CD14-positive monocyte (primary cell): ENCODE data around the gene SUGT1. TPM values are rescaled to one million over a fixed set of nuclear protein-coding genes. Genes with fewer than 3 reads are reported as not detected.

ENCODE experiments used
- DNase-seq, 3 donors: peaks; one replicate each; pipeline ENCODE4 v3.0.0-alpha.2; 2011 to 2022
- H2AFZ ChIP-seq: 2 replicates; pipeline ENCODE4 v1.6.0; 2012; ENCODE audit warnings: mild to moderate bottlenecking, low read depth, low read length, inconsistent platforms; ENCODE audit not compliant: insufficient read depth, poor library complexity, severe bottlenecking
- H3K27ac ChIP-seq, 2 donors: 1 replicate in 1 of 2; 2 replicates in 1 of 2; pipeline ENCODE4 v1.5.1; 2012 to 2013; ENCODE audit warnings: low read length in 2 of 2, control low read depth in 1 of 2, inconsistent platforms in 1 of 2, low read depth in 1 of 2, mild to moderate bottlenecking in 1 of 2
- H3K27me3 ChIP-seq, 2 donors: one replicate each; pipeline versions ENCODE4 v1.6.0 to v1.6.1; 2011 to 2013; ENCODE audit warnings: low read length in 2 of 2; ENCODE audit not compliant: control insufficient read depth in 2 of 2, insufficient read depth in 2 of 2
- H3K36me3 ChIP-seq, 2 donors: replicated peaks in 1 of 2; 1 replicate in 1 of 2; 2 replicates in 1 of 2; pipeline versions ENCODE4 v1.5.1 to v1.6.1; 2012 to 2013; ENCODE audit warnings: low read length in 2 of 2, control low read depth in 1 of 2, inconsistent platforms in 1 of 2, mild to moderate bottlenecking in 1 of 2; ENCODE audit not compliant: insufficient read depth in 2 of 2, control insufficient read depth in 1 of 2
- H3K4me1 ChIP-seq, 2 donors: 1 replicate in 1 of 2; 2 replicates in 1 of 2; pipeline versions ENCODE4 v1.5.1 to v1.6.1; 2012 to 2013; ENCODE audit warnings: low read length in 2 of 2, control low read depth in 1 of 2, inconsistent platforms in 1 of 2, mild to moderate bottlenecking in 1 of 2, moderate library complexity in 1 of 2; ENCODE audit not compliant: insufficient read depth in 2 of 2, control insufficient read depth in 1 of 2
- H3K4me2 ChIP-seq: replicated peaks from 2 replicates; pipeline ENCODE3; 2012; ENCODE audit warnings: low read length, moderate library complexity, mild to moderate bottlenecking; ENCODE audit not compliant: poor library complexity, severe bottlenecking; ENCODE audit errors: extremely low read depth
- H3K4me3 ChIP-seq, 3 experiments: fragments of 200-600 bp in 1 of 3; sonication (generic) in 1 of 3; replicated peaks in 1 of 3; 1 replicate in 2 of 3; 2 replicates in 1 of 3; pipeline ENCODE4 v1.5.1; 2011 to 2013; ENCODE audit warnings: low read length in 3 of 3, mild to moderate bottlenecking in 3 of 3, control low read depth in 2 of 3, low read depth in 2 of 3, inconsistent platforms in 1 of 3, moderate library complexity in 1 of 3
- H3K79me2 ChIP-seq: 2 replicates; pipeline ENCODE4 v1.6.0; 2012; ENCODE audit warnings: mild to moderate bottlenecking, control low read depth, inconsistent platforms, low read length, moderate library complexity; ENCODE audit not compliant: insufficient read depth
- H3K9ac ChIP-seq: 2 replicates; pipeline ENCODE4 v1.6.0; 2017; ENCODE audit warnings: low read length, mild to moderate bottlenecking; ENCODE audit not compliant: insufficient read depth, poor library complexity, severe bottlenecking
- H3K9me3 ChIP-seq, 2 donors: replicated peaks in 1 of 2; 1 replicate in 1 of 2; 2 replicates in 1 of 2; pipeline versions ENCODE4 v1.5.1 to v1.6.1; 2012 to 2013; ENCODE audit warnings: low read length in 2 of 2, control low read depth in 1 of 2; ENCODE audit not compliant: control insufficient read depth in 1 of 2, insufficient read depth in 1 of 2
- H4K20me1 ChIP-seq: 2 replicates; pipeline ENCODE4 v1.6.0; 2012; ENCODE audit warnings: mild to moderate bottlenecking, low read length, control low read depth, moderate library complexity; ENCODE audit not compliant: insufficient read depth
- H3K27ac Mint-ChIP-seq, 7 donors: one replicate each; pipeline ENCODE4 v1.8.0; 2020; ENCODE audit warnings: mild to moderate bottlenecking in 7 of 7, mixed read lengths in 7 of 7, moderate library complexity in 6 of 7, inconsistent platforms in 2 of 7
- H3K27me3 Mint-ChIP-seq, 3 donors: one replicate each; pipeline ENCODE4 v1.8.0; 2021 to 2022; ENCODE audit warnings: low read depth in 3 of 3, mild to moderate bottlenecking in 3 of 3, mixed read lengths in 3 of 3, moderate library complexity in 3 of 3, inconsistent platforms in 1 of 3
- H3K36me3 Mint-ChIP-seq, 2 donors: one replicate each; pipeline ENCODE4 v1.8.0; 2020; ENCODE audit warnings: mixed read lengths in 2 of 2, inconsistent platforms in 1 of 2, mild to moderate bottlenecking in 1 of 2
- H3K4me1 Mint-ChIP-seq: one replicate; pipeline ENCODE4 v1.8.0; 2020; ENCODE audit warnings: mild to moderate bottlenecking, mixed read lengths
- H3K4me3 Mint-ChIP-seq, 2 donors: one replicate each; pipeline ENCODE4 v1.8.0; 2020; ENCODE audit warnings: mild to moderate bottlenecking in 2 of 2, mixed read lengths in 2 of 2, moderate library complexity in 1 of 2
- H3K9me3 Mint-ChIP-seq, 7 donors: one replicate each; pipeline ENCODE4 v1.8.0; 2020 to 2022; ENCODE audit warnings: mixed read lengths in 7 of 7, mild to moderate bottlenecking in 6 of 7, moderate library complexity in 6 of 7, inconsistent platforms in 2 of 7
- CTCF ChIP-seq: fragments of 200-600 bp; IDR thresholded peaks from one replicate; pipeline ENCODE4 v1.8.0; 2022; ENCODE audit warnings: antibody characterized with exemption, mild to moderate bottlenecking
- WGBS: methylation state at CpG from one replicate; pipeline ENCODE4 v1.1.5; 2013; ENCODE audit warnings: missing lambda C conversion rate; ENCODE audit not compliant: insufficient coverage; 5-methylcytosine and 5-hydroxymethylcytosine counted together
- intact Hi-C, 2 donors: fragments of 100-400 bp; cut with micrococcal nuclease; formaldehyde crosslinking; loops; one replicate each; pipeline versions ENCODE4 v1.15.0 to v1.15.1; 2023
- polyA plus RNA-seq, 3 donors: library from polyadenylated mRNA; depleted of rRNA in 1 of 3; unstranded in 2 of 3; stranded (reverse) in 1 of 3; fragments of 300-500 nt in 2 of 3; fragments of >200 nt in 1 of 3; fragmentation: Illumina TruSeq in 2 of 3; gene quantifications; 1 replicate in 2 of 3; 2 replicates in 1 of 3; pipeline ENCODE4 v1.2.3, GENCODE V29; 2012 to 2021

Gene SUGT1
- polyA plus RNA-seq, 3 donors = 18.1 to 40.1 (median 37.7) TPM

DNA sequence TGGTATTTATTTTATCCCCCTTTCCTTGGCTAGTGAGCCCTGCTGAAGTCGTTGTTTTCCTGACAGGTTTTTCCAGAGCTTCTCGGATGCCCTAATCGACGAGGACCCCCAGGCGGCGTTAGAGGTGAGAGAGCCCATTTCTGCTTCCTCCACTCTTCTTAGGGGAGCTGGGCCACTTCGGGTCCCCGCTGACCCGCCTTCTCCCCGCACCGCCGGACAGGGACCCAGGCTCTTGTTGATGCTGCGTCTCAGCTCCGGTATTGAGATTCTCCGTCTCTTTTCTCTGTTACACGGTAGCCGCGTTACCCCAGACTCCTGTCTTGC, 306 bp downstream of the SUGT1 start:
- H4K20me1 ChIP-seq = peaks cover 29% of the 10 kb centered on the region
- Mint-ChIP-seq H3K9me3 (peaks cover 0 to 3% (median 0%) of the 10 kb centered on the region in 7 donors), H3K4me1 (peaks cover 10% of the 10 kb centered on the region), H3K4me3 (no peak overlapping the region), H3K27ac (no peak overlapping the region), H3K27me3 (no peaks in the 10 kb centered on the region), H3K36me3 (peaks cover 15 to 23% of the 10 kb centered on the region in 2 donors)
- H2AFZ ChIP-seq = peak overlapping the region; percentile 82
- no peaks in the 10 kb centered on the region for H3K9me3 ChIP-seq
- whole genome bisulfite sequencing = 2% methylated on average over 11 of the region's 18 CpGs
- no peaks in the 10 kb centered on the region for H3K27me3 ChIP-seq
- H3K4me3 ChIP-seq = peak overlapping the region; percentile 73 to 81 (median 79)
- TF ChIP-seq CTCF = no peak
- intact Hi-C loops = loop anchor here (5.0 to 10.0 kb wide), 2 partner anchors 198 to 201 kb away; partner anchors contain the start of genes VPS36 (in 2 of the 2) and CKAP2 (in 1 of the 2)
- peak overlapping the region; percentile 77 for H3K4me2 ChIP-seq
- H3K27ac ChIP-seq = peak overlapping the region; percentile 85 to 89
- peaks cover 3 to 28% of the 10 kb centered on the region in 2 donors for H3K36me3 ChIP-seq
- no peak for DNase-seq
- peaks cover 14 to 30% of the 10 kb centered on the region in 2 donors for H3K4me1 ChIP-seq
- peaks cover 72% of the 10 kb centered on the region for H3K79me2 ChIP-seq
- H3K9ac ChIP-seq = peak overlapping the region; percentile 71

GRCh38 chr13:52659340-52659739, 6.7 kb downstream of the SUGT1 start:
- H3K4me1 ChIP-seq = peaks cover 2 to 4% of the 10 kb centered on the region in 2 donors
- H3K27ac ChIP-seq = no peak overlapping the region
- no peaks in the 10 kb centered on the region for H3K9me3 ChIP-seq
- H3K4me2 ChIP-seq = no peak overlapping the region
- peak overlapping the region in 1 of 7 donors; percentile 77 for H3K27ac Mint-ChIP-seq
- no peak overlapping the region for H3K4me3 Mint-ChIP-seq
- no peak for TF ChIP-seq CTCF
- peaks cover 35% of the 10 kb centered on the region for H3K79me2 ChIP-seq
- no peak overlapping the region for H2AFZ ChIP-seq
- H3K9ac ChIP-seq = no peak overlapping the region
- no peaks in the 10 kb centered on the region for H3K4me1 Mint-ChIP-seq
- peaks cover 0 to 2% (median 0%) of the 10 kb centered on the region in 3 donors for H3K27me3 Mint-ChIP-seq
- no peak for DNase-seq
- WGBS = no CpG with 5 or more reads among the region's 2 CpGs
- peaks cover 46 to 51% of the 10 kb centered on the region in 2 donors for H3K36me3 Mint-ChIP-seq
- H3K9me3 Mint-ChIP-seq = no peaks in the 10 kb centered on the region
- H4K20me1 ChIP-seq = peaks cover 23% of the 10 kb centered on the region
- H3K36me3 ChIP-seq = peaks cover 58 to 75% of the 10 kb centered on the region in 2 donors
- H3K4me3 ChIP-seq = no peak overlapping the region
- H3K27me3 ChIP-seq = no peaks in the 10 kb centered on the region
- intact Hi-C loops = loop anchor here in 1 of 2 donors (10.0 kb wide), 1 partner anchor 205 kb away; the partner anchor contains the start of genes CKAP2 and VPS36
